ENCODE results near the gene HPCAL4. TPM values are rescaled to one million over a fixed set of nuclear protein-coding genes. Genes with fewer than 3 reads are reported as not detected.

HPCAL4 gene
- total RNA-seq, 4 donors from 2014 or later: 0.11 to 0.83 (median 0.29) TPM

GRCh38 chr1:39727221-39727931 is 36.1 kb upstream of the HPCAL4 start:
- H3K36me3 ChIP-seq: no peaks in the 10 kb centered on the region
- no peaks in the 10 kb centered on the region for H3K4me1 ChIP-seq
- TF ChIP-seq, protein P1, sequence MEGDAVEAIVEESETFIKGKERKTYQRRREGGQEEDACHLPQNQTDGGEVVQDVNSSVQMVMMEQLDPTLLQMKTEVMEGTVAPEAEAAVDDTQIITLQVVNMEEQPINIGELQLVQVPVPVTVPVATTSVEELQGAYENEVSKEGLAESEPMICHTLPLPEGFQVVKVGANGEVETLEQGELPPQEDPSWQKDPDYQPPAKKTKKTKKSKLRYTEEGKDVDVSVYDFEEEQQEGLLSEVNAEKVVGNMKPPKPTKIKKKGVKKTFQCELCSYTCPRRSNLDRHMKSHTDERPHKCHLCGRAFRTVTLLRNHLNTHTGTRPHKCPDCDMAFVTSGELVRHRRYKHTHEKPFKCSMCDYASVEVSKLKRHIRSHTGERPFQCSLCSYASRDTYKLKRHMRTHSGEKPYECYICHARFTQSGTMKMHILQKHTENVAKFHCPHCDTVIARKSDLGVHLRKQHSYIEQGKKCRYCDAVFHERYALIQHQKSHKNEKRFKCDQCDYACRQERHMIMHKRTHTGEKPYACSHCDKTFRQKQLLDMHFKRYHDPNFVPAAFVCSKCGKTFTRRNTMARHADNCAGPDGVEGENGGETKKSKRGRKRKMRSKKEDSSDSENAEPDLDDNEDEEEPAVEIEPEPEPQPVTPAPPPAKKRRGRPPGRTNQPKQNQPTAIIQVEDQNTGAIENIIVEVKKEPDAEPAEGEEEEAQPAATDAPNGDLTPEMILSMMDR (IDR thresholded peaks at IDR 0.05): no peak
- TF ChIP-seq POLR2A (IDR thresholded peaks at IDR 0.05): no peak
- no peak overlapping the region for H3K4me3 ChIP-seq (replicated peaks in 1 of 3)
- intact Hi-C loops (cut with DNase I): no loop called here
- H3K27ac ChIP-seq: no peak overlapping the region
- no peaks in the 10 kb centered on the region for H3K9me3 ChIP-seq
- no peak for DNase-seq
- peaks cover 13% of the 10 kb centered on the region for H3K27me3 ChIP-seq
- WGBS, 2 donors: 45 to 51% methylated on average over 7 to 10 of the region's 10 CpGs

DNA sequence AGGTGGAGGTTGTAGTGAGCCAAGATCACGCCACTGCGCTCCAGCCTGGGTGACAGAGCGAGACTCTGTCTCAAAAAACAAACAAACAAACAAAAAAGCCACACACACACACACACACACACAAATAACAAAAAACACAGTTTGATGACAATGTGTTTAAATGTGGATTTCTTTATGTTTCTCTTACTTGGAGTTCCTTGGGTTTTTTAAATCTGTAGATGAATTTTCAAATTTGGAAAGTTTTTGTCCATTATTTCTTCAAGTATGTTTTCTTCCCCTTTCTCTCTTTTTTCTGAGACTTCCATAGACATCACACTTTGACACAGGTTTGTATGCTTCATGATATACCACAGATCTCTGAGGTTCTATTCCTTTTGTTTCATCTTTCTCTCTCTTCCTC is 35.4 kb upstream of the HPCAL4 start:
- Histone ChIP-seq H3K27me3 (peaks cover 13% of the 10 kb centered on the region), H3K9me3 (no peaks in the 10 kb centered on the region), H3K4me3 (replicated peaks in 1 of 3) (no peak overlapping the region), H3K4me1 (no peaks in the 10 kb centered on the region), H3K27ac (no peak overlapping the region), H3K36me3 (no peaks in the 10 kb centered on the region)
- DNase-seq: no peak
- intact Hi-C loops (cut with DNase I): no loop called here
- WGBS, 2 donors: 82 to 88% methylated on average over 3 of the region's 3 CpGs
- TF ChIP-seq, protein P1 (IDR thresholded peaks at IDR 0.05): no peak
- no peak for TF ChIP-seq POLR2A (IDR thresholded peaks at IDR 0.05)

GRCh38 chr1:39722495-39722894 is 31.3 kb upstream of the HPCAL4 start:
- intact Hi-C loops (cut with DNase I): no loop called here
- no peak for DNase-seq
- no peaks in the 10 kb centered on the region for H3K4me1 ChIP-seq
- H3K27me3 ChIP-seq: peaks cover 2% of the 10 kb centered on the region
- no peaks in the 10 kb centered on the region for H3K36me3 ChIP-seq
- H3K9me3 ChIP-seq: no peaks in the 10 kb centered on the region
- no peak overlapping the region for H3K4me3 ChIP-seq (replicated peaks in 1 of 3)
- TF ChIP-seq POLR2A (IDR thresholded peaks at IDR 0.05): no peak
- TF ChIP-seq, protein P1 (IDR thresholded peaks at IDR 0.05): no peak
- WGBS, 2 donors: 22 to 24% methylated on average over 2 of the region's 2 CpGs
- no peak overlapping the region for H3K27ac ChIP-seq

- Histone ChIP-seq H3K9me3 (no peaks in the 10 kb centered on the region), H3K4me3 (replicated peaks in 1 of 3) (no peak overlapping the region), H3K4me1 (no peaks in the 10 kb centered on the region), H3K27me3 (no peaks in the 10 kb centered on the region), H3K36me3 (no peaks in the 10 kb centered on the region), H3K27ac (no peak overlapping the region)
- TF ChIP-seq POLR2A (IDR thresholded peaks at IDR 0.05): no peak
- TF ChIP-seq, protein P1 (IDR thresholded peaks at IDR 0.05): no peak
- DNase-seq: no peak
- intact Hi-C loops (cut with DNase I): no loop called here
Measured at GRCh38 chr1:39721664-39722063, 30.4 kb upstream of the HPCAL4 start.

- 41 to 45% methylated on average over 7 of the region's 7 CpGs for WGBS, 2 donors
- DNase-seq: no peak
- Histone ChIP-seq H3K36me3 (no peaks in the 10 kb centered on the region), H3K9me3 (no peaks in the 10 kb centered on the region), H3K27me3 (no peaks in the 10 kb centered on the region), H3K4me1 (no peaks in the 10 kb centered on the region), H3K4me3 (replicated peaks in 1 of 3) (no peak overlapping the region), H3K27ac (no peak overlapping the region)
- no peak for TF ChIP-seq POLR2A (IDR thresholded peaks at IDR 0.05)
- TF ChIP-seq, protein P1 (IDR thresholded peaks at IDR 0.05): peak; percentile 51 to 90 (median 68)
- intact Hi-C loops (cut with DNase I): no loop called here
Measured at GRCh38 chr1:39720094-39720999, 29.1 kb upstream of the HPCAL4 start.

Measured in thyroid gland (tissue), 4 donors.